IMR-90 (cell line): ENCODE results near the gene GPR32. TPM values are rescaled to one million over a fixed set of nuclear protein-coding genes. Genes with fewer than 3 reads are reported as not detected.

Source experiments
- ATAC-seq: fragments of 200-7000 bp; cut with Tn5 transposase; 2 replicates; pipeline ENCODE4 v1.9.1; 2020; ENCODE audit warnings: low read depth, mild to moderate bottlenecking, moderate library complexity
- BruUV-seq: library from RNA; stranded (reverse); fragments of 400-500 nt; replicated peaks from 2 replicates; lab custom pipeline; 2021; lab: Mats Ljungman, UMichigan
- CTCF ChIA-PET: fragments of 300-600 bp; formaldehyde crosslinking; extraction: SDS; loops from one replicate; lab custom pipeline; 2021; ENCODE audit warnings: antibody characterized with exemption; lab: Yijun Ruan, JAX
- POLR2A ChIA-PET: fragments of 300-600 bp; sonication (Branson Sonifier 250); formaldehyde crosslinking; loops from one replicate; lab custom pipeline; 2022; ENCODE audit warnings: antibody characterized with exemption; ENCODE audit not compliant: unreplicated experiment; lab: Charles Lee
- DNase-seq: peaks from one replicate; pipeline ENCODE4 v3.0.0; 2013
- H2AFZ ChIP-seq: replicated peaks from 2 replicates; pipeline ENCODE3; 2013; ENCODE audit warnings: low read length, mild to moderate bottlenecking; ENCODE audit not compliant: poor library complexity
- H2AK5ac ChIP-seq: 2 replicates; pipeline ENCODE4 v1.6.1; 2013; ENCODE audit warnings: low read depth, low read length, inconsistent platforms
- H2AK9ac ChIP-seq: replicated peaks from 2 replicates; pipeline ENCODE3; 2013; ENCODE audit warnings: mild to moderate bottlenecking, low read depth, low read length, moderate library complexity; ENCODE audit not compliant: poor library complexity
- H2BK120ac ChIP-seq: 2 replicates; pipeline ENCODE4 v1.6.1; 2013; ENCODE audit warnings: low read depth, low read length, inconsistent platforms
- H2BK15ac ChIP-seq: 3 replicates; pipeline ENCODE4 v1.6.1; 2013; ENCODE audit warnings: low read depth, low read length, inconsistent platforms
- H2BK20ac ChIP-seq: 2 replicates; pipeline ENCODE4 v1.6.1; 2013; ENCODE audit warnings: low read depth, mild to moderate bottlenecking, inconsistent platforms, low read length, moderate library complexity
- H2BK5ac ChIP-seq: 2 replicates; pipeline ENCODE4 v1.6.1; 2013; ENCODE audit warnings: mild to moderate bottlenecking, low read depth, low read length, inconsistent platforms; ENCODE audit not compliant: poor library complexity, severe bottlenecking
- H3K14ac ChIP-seq: replicated peaks from 2 replicates; pipeline ENCODE4 v1.6.1; 2013; ENCODE audit warnings: low read depth, low read length, inconsistent platforms
- H3K18ac ChIP-seq: 2 replicates; pipeline ENCODE4 v1.6.1; 2013; ENCODE audit warnings: low read depth, low read length, control low read depth
- H3K23ac ChIP-seq: 2 replicates; pipeline ENCODE4 v1.6.1; 2013; ENCODE audit warnings: low read depth, low read length, inconsistent platforms
- H3K27ac ChIP-seq: 2 replicates; pipeline ENCODE4 v1.5.1; 2013; ENCODE audit warnings: mild to moderate bottlenecking, control low read depth, low read length; ENCODE audit not compliant: insufficient read depth
- H3K27me3 ChIP-seq: 2 replicates; pipeline ENCODE4 v1.6.1; 2013; ENCODE audit warnings: low read length; ENCODE audit not compliant: control insufficient read depth, insufficient read depth
- H3K36me3 ChIP-seq: 2 replicates; pipeline ENCODE4 v1.6.1; 2013; ENCODE audit warnings: low read length, mixed read lengths; ENCODE audit not compliant: control insufficient read depth, insufficient read depth
- H3K4ac ChIP-seq: 2 replicates; pipeline ENCODE4 v1.6.1; 2013; ENCODE audit warnings: low read depth, low read length, inconsistent platforms
- H3K4me1 ChIP-seq: 2 replicates; pipeline ENCODE4 v1.6.1; 2013; ENCODE audit warnings: low read length, mixed read lengths; ENCODE audit not compliant: control insufficient read depth, insufficient read depth
- H3K4me2 ChIP-seq: 2 replicates; pipeline ENCODE4 v1.6.1; 2013; ENCODE audit warnings: low read depth, mild to moderate bottlenecking, control low read depth, low read length, moderate library complexity
- H3K4me3 ChIP-seq: 2 replicates; pipeline ENCODE4 v1.5.1; 2013; ENCODE audit warnings: low read depth, mild to moderate bottlenecking, control low read depth, low read length, moderate library complexity; ENCODE audit not compliant: insufficient read depth
- H3K56ac ChIP-seq: 2 replicates; pipeline ENCODE4 v1.6.1; 2013; ENCODE audit warnings: low read length, inconsistent platforms; ENCODE audit not compliant: insufficient read depth; ENCODE audit errors: extremely low read depth
- H3K79me1 ChIP-seq, 2 experiments: 2 replicates each; pipeline ENCODE4 v1.6.1; 2013; ENCODE audit warnings: low read length in 2 of 2, inconsistent platforms in 1 of 2, low read depth in 1 of 2
- H3K9ac ChIP-seq: 2 replicates; pipeline ENCODE4 v1.6.1; 2013; ENCODE audit warnings: low read depth, low read length, control low read depth
- H3K9me1 ChIP-seq: 2 replicates; pipeline ENCODE4 v1.6.1; 2013; ENCODE audit warnings: low read length, inconsistent platforms; ENCODE audit not compliant: insufficient read depth
- H3K9me3 ChIP-seq: 2 replicates; pipeline ENCODE4 v1.6.1; 2013; ENCODE audit warnings: low read length; ENCODE audit not compliant: control insufficient read depth, insufficient read depth
- H4K20me1 ChIP-seq: 2 replicates; pipeline ENCODE4 v1.6.1; 2013; ENCODE audit warnings: low read length, inconsistent platforms; ENCODE audit not compliant: insufficient read depth
- H4K5ac ChIP-seq: 2 replicates; pipeline ENCODE4 v1.6.1; 2013; ENCODE audit warnings: mild to moderate bottlenecking, low read depth, low read length, control low read depth
- H4K8ac ChIP-seq, 2 experiments: 2 replicates each; pipeline ENCODE4 v1.6.1; 2013; ENCODE audit warnings: low read depth in 2 of 2, low read length in 2 of 2, control low read depth in 1 of 2, inconsistent platforms in 1 of 2
- H4K91ac ChIP-seq: 2 replicates; pipeline ENCODE4 v1.6.1; 2013; ENCODE audit warnings: low read depth, low read length, inconsistent platforms; ENCODE audit not compliant: insufficient read depth
- CEBPB ChIP-seq: IDR thresholded peaks from 2 replicates; pipeline ENCODE4 v1.6.1; 2012; ENCODE audit warnings: low read depth, low read length, improper control_type of control experiment
- CHD1 ChIP-seq: IDR thresholded peaks from 2 replicates; pipeline ENCODE4 v1.6.1; 2012; ENCODE audit warnings: low read depth, low read length, improper control_type of control experiment
- FOS ChIP-seq: fragments of 150-350 bp; IDR thresholded peaks from 2 replicates; pipeline ENCODE4 v1.6.1; 2016; ENCODE audit warnings: low read depth, low read length
- MAFK ChIP-seq: IDR thresholded peaks from 2 replicates; pipeline ENCODE4 v1.6.1; 2012; ENCODE audit warnings: low read depth, low read length, improper control_type of control experiment
- MAZ ChIP-seq: IDR thresholded peaks from 2 replicates; pipeline ENCODE4 v1.6.1; 2012; ENCODE audit warnings: low read depth, mild to moderate bottlenecking, low read length, improper control_type of control experiment, moderate library complexity, borderline replicate concordance
- MXI1 ChIP-seq: IDR thresholded peaks from 2 replicates; pipeline ENCODE4 v1.6.1; 2012; ENCODE audit warnings: low read depth, mild to moderate bottlenecking, low read length, moderate library complexity, borderline replicate concordance
- RCOR1 ChIP-seq: IDR thresholded peaks from 2 replicates; pipeline ENCODE4 v1.6.1; 2012; ENCODE audit warnings: mild to moderate bottlenecking, low read length, improper control_type of control experiment; ENCODE audit not compliant: insufficient replicate concordance
- RFX5 ChIP-seq: IDR thresholded peaks from 2 replicates; pipeline ENCODE4 v1.8.0; 2012; ENCODE audit warnings: low read depth, mild to moderate bottlenecking, low read length, moderate library complexity
- SMC3 ChIP-seq: fragments of 150-350 bp; IDR thresholded peaks from 2 replicates; pipeline ENCODE4 v1.6.1; 2016; ENCODE audit warnings: low read depth, mild to moderate bottlenecking, antibody characterized with exemption, low read length, moderate library complexity
- WGBS, 2 experiments: methylation state at CpG; one replicate each; pipeline versions ENCODE4 v1.1.5 to v1.1.7; 2013; ENCODE audit warnings: missing lambda C conversion rate in 2 of 2; ENCODE audit not compliant: insufficient read length in 1 of 2; ENCODE audit errors: extremely low coverage in 2 of 2; 5-methylcytosine and 5-hydroxymethylcytosine counted together
- dilution Hi-C: fragments of 300-500 bp; cut with HindIII; formaldehyde crosslinking; loops from one replicate; pipeline ENCODE4 v1.14.3; 2018; ENCODE audit warnings: low sequenced_read_pairs; ENCODE audit not compliant: unreplicated experiment
- in situ Hi-C: fragments of 300-500 bp; cut with MboI; formaldehyde crosslinking; loops from 3 replicates; pipeline ENCODE4 v1.14.3; 2019; ENCODE audit warnings: low sequenced_read_pairs, inconsistent platforms, mixed read lengths
- intact Hi-C: fragments of 100-400 bp; cut with micrococcal nuclease; formaldehyde crosslinking; loops from 2 replicates; pipeline ENCODE4 v1.10.0; 2022
- polyA plus RNA-seq, 3 experiments: library from polyadenylated mRNA; depleted of rRNA; stranded (reverse); fragments of >200 nt; gene quantifications; 2 replicates each; pipeline ENCODE4 v1.2.3, GENCODE V29; 2012; ENCODE audit warnings: low replicate concordance in 1 of 3
- total RNA-seq: library from RNA; depleted of rRNA; stranded (reverse); fragments of >200 nt; gene quantifications from 2 replicates; pipeline ENCODE4 v1.2.3, GENCODE V29; 2012
- TF ChIP-seq, protein P1 (sequence below): fragments of 150-350 bp; IDR thresholded peaks from 2 replicates; pipeline ENCODE4 v1.6.1; 2017; ENCODE audit warnings: mild to moderate bottlenecking, antibody characterized with exemption, low read length, low read depth
- TF ChIP-seq, protein P2 (sequence below): conservative IDR thresholded peaks from 2 replicates; pipeline ENCODE4 v1.5.1; 2012; ENCODE audit warnings: mild to moderate bottlenecking, low read depth, low read length, improper control_type of control experiment
- TF ChIP-seq, protein P3 (sequence below): fragments of 150-350 bp; IDR thresholded peaks from 2 replicates; pipeline ENCODE4 v1.6.1; 2016; ENCODE audit warnings: low read depth, mild to moderate bottlenecking, low read length, moderate library complexity, borderline replicate concordance

Gene GPR32
- total and polyA plus RNA-seq, 2 of the 4 experiments (the other 2 are of a cell fraction) = not detected

DNA sequence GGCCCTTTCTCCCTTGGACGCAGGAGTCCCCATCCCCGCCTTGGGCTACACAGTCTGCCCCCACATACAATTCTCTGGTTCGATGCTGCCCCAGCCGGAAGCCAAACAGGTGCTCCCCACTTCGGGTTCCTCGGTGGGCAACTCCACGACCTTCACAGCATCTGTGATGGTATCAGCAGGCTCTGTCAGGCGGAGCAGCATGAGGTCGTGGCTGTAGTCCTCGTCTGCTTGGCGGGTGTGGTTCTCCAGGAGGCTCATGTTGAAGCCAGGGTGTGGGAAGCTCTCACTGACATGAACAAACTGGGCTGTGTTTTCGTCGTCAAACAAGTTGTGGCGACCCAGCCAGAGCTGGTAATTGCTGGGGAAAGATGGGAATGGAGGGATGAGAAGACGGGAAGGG lies 49.8 kb downstream of the GPR32 start:
- Histone ChIP-seq H3K27ac (no peak overlapping the region), H2AFZ (no peak overlapping the region), H3K14ac (no peak overlapping the region), H2BK15ac (no peak overlapping the region), H2AK9ac (no peak overlapping the region), H3K4me3 (no peak overlapping the region), H3K4me2 (no peak overlapping the region), H3K18ac (no peak overlapping the region), H4K5ac (no peak overlapping the region), H3K4me1 (no peaks in the 10 kb centered on the region), H3K9me3 (no peaks in the 10 kb centered on the region), H4K8ac (no peak overlapping the region), H2BK5ac (no peak overlapping the region), H4K91ac (no peak overlapping the region), H3K56ac (no peak overlapping the region), H3K36me3 (no peaks in the 10 kb centered on the region), H2BK120ac (no peak overlapping the region), H2AK5ac (no peak overlapping the region), H3K79me1 (no peaks in the 10 kb centered on the region), H3K9me1 (no peaks in the 10 kb centered on the region), H3K9ac (no peak overlapping the region), H2BK20ac (no peak overlapping the region), H3K23ac (no peak overlapping the region), H3K27me3 (peaks cover 43% of the 10 kb centered on the region), H4K20me1 (no peaks in the 10 kb centered on the region), H3K4ac (no peak overlapping the region)
- DNase-seq = no peak
- TF ChIP-seq, protein P1, sequence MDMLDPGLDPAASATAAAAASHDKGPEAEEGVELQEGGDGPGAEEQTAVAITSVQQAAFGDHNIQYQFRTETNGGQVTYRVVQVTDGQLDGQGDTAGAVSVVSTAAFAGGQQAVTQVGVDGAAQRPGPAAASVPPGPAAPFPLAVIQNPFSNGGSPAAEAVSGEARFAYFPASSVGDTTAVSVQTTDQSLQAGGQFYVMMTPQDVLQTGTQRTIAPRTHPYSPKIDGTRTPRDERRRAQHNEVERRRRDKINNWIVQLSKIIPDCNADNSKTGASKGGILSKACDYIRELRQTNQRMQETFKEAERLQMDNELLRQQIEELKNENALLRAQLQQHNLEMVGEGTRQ = no peak
- TF ChIP-seq, protein P2, sequence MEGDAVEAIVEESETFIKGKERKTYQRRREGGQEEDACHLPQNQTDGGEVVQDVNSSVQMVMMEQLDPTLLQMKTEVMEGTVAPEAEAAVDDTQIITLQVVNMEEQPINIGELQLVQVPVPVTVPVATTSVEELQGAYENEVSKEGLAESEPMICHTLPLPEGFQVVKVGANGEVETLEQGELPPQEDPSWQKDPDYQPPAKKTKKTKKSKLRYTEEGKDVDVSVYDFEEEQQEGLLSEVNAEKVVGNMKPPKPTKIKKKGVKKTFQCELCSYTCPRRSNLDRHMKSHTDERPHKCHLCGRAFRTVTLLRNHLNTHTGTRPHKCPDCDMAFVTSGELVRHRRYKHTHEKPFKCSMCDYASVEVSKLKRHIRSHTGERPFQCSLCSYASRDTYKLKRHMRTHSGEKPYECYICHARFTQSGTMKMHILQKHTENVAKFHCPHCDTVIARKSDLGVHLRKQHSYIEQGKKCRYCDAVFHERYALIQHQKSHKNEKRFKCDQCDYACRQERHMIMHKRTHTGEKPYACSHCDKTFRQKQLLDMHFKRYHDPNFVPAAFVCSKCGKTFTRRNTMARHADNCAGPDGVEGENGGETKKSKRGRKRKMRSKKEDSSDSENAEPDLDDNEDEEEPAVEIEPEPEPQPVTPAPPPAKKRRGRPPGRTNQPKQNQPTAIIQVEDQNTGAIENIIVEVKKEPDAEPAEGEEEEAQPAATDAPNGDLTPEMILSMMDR = no peak
- TF ChIP-seq, protein P3, sequence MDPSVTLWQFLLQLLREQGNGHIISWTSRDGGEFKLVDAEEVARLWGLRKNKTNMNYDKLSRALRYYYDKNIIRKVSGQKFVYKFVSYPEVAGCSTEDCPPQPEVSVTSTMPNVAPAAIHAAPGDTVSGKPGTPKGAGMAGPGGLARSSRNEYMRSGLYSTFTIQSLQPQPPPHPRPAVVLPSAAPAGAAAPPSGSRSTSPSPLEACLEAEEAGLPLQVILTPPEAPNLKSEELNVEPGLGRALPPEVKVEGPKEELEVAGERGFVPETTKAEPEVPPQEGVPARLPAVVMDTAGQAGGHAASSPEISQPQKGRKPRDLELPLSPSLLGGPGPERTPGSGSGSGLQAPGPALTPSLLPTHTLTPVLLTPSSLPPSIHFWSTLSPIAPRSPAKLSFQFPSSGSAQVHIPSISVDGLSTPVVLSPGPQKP = no peak
- TF ChIP-seq SMC3 (no peak), RCOR1 (no peak), MXI1 (no peak), CHD1 (no peak), RFX5 (no peak), CEBPB (no peak), MAFK (no peak), MAZ (no peak), FOS (no peak)
- no TSS peak for BruUV-seq
- dilution Hi-C loops = no loop called here
- no peak for ATAC-seq
- CTCF ChIA-PET = no interaction called here
- intact Hi-C loops = no loop called here
- 3% methylated on average over 8 of the region's 15 CpGs; no CpG with 5 or more reads in 1 of the 2 experiments for WGBS, 2 experiments
- in situ Hi-C loops = no loop called here
- POLR2A ChIA-PET = no interaction called here
